HFF-Myc (cell line): ENCODE results near the gene APBA2.

ENCODE experiments used
- DNase-seq: peaks from one replicate; pipeline ENCODE4 v3.0.0-alpha.2; 2011; ENCODE audit warnings: low read depth; ENCODE audit errors: extremely low read depth
- H3K4me3 ChIP-seq: replicated peaks from 2 replicates; pipeline ENCODE4 v1.5.1; 2011; ENCODE audit warnings: low read depth, mild to moderate bottlenecking, control low read depth, low read length
- TF ChIP-seq, protein P1 (sequence below): IDR thresholded peaks from 2 replicates; pipeline ENCODE4 v1.5.1; 2012; ENCODE audit warnings: mild to moderate bottlenecking, low read depth, low read length, control low read depth; ENCODE audit errors: missing control alignments

APBA2 gene

DNA sequence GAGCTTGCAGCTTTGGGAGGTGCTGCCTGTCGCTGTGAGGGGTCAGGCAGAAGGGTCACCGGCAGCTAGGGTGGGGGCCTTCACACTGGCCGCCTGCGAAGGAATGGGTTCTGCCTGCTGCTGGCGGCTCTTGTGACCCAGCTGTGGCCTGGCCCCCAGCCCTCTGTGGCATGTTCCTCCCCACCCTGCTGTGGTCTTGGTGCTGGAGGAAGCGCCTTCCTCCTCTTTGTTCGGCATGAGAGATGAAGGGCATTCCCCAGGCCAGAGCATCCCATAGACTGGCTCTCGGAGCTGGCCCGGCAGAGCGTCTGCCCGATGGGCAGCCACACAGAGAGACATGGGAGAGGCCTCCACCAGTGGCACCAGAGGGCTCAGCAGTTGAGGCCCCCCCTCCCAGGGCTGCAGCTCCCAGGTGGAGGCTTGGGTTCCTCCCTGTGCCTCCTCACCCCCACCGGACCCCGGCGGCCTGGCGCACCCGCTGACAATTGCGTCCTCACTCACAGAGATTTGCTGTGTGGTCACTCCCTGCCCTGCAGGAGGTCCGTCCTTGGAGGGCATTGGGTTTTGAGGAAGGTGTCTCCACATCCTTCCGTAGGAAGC, 221.6 kb downstream of the APBA2 start:
- no peak overlapping the region for H3K4me3 ChIP-seq
- no peak for DNase-seq
- TF ChIP-seq, protein P1, sequence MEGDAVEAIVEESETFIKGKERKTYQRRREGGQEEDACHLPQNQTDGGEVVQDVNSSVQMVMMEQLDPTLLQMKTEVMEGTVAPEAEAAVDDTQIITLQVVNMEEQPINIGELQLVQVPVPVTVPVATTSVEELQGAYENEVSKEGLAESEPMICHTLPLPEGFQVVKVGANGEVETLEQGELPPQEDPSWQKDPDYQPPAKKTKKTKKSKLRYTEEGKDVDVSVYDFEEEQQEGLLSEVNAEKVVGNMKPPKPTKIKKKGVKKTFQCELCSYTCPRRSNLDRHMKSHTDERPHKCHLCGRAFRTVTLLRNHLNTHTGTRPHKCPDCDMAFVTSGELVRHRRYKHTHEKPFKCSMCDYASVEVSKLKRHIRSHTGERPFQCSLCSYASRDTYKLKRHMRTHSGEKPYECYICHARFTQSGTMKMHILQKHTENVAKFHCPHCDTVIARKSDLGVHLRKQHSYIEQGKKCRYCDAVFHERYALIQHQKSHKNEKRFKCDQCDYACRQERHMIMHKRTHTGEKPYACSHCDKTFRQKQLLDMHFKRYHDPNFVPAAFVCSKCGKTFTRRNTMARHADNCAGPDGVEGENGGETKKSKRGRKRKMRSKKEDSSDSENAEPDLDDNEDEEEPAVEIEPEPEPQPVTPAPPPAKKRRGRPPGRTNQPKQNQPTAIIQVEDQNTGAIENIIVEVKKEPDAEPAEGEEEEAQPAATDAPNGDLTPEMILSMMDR = no peak

DNA sequence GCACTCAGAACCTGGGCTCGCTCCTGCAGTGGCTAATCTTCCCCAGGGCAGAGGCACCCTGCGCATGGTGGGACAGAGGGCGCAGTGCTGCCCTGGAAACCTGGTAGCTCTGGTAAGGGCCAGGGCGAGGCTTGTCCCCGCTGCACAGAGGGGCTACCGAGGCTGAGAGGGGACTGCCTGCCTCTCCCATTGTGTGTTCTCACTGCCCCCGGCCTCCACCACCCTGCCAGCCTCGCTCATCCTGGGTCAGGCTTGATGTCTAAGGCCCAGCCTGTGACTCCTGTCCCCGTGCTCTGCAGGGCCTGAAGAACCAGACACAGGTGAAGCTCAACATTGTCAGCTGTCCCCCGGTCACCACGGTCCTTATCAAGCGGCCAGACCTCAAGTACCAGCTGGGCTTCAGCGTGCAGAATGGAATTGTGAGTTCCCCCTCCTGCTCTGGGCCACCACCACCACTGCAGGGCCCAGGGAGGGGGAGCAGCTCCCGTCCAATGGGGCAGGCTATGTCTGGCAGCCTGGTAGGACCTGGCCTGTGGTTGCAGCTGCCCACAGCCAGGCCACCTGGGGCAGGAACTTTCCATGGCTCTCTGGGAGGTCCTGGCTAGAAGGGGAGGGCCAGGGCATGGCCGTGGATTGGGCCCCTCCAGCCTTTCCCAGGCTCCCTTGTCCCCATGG, 222.3 kb downstream of the APBA2 start:
- no peak for DNase-seq
- TF ChIP-seq, protein P1 = no peak
- no peak overlapping the region for H3K4me3 ChIP-seq

DNA sequence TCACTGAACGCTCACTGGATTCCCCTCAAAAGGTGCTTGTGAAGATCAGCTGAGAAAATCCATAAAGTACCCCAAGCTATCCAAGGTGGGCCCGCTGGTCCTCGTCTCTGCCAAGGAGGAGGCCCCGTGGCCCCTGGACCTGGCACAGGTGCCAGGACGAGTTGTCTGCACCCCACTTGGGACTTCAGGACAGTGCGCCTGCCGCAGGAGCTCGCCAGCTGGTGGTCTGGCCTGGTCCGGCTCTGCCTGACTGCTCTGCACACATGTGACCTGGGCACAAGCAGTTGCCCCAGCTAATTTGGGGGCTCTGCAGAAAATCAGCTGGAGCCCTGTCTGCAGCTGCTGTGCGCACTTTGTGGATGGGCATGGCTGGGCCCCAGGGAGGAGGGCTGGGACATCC, 224.0 kb downstream of the APBA2 start:
- TF ChIP-seq, protein P1 = no peak
- no peak overlapping the region for H3K4me3 ChIP-seq
- DNase-seq = no peak

DNA sequence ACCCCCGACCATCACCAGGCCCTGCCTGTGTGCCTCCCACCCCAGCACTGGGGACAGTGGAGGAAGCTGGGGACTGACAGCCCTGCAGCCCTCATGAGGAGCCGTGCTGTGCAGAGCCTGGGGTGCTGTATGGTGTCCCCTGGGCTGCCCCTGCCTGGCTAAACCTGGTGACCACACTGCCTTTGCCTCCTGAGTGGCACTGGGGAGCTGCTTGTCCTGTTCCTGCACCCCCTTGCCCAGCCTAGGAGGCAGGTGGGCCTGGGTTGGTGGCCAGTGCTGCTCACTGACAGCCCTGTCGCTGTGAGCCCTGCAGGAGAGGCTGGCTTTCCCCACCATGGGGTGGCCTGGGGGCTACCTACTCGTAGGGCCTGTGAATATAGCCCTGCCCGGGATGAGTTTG, 224.4 kb downstream of the APBA2 start:
- TF ChIP-seq, protein P1 = no peak
- DNase-seq = no peak
- H3K4me3 ChIP-seq = no peak overlapping the region

DNA sequence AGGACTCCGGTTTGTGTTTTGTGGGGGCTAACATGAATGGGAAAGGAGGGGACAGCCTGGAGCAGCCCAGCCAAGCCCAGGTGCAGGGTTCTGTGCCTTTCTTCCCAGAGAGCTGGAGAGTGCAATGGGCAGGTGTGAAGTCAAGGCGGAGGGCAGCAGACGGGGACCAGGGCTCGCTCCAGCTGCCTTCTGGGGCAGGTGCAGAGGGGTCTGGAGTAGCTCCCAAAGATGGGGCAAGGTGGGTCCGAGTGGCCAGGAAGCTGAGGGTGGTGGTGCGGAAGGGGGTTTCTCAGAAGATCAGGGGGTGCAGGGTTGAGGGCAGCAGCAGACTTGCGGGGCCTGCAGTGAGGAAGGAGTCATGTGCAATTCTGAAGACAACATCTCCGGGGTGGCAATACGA, 225.0 kb downstream of the APBA2 start:
- TF ChIP-seq, protein P1 = no peak
- H3K4me3 ChIP-seq = no peak overlapping the region
- DNase-seq = no peak

DNA sequence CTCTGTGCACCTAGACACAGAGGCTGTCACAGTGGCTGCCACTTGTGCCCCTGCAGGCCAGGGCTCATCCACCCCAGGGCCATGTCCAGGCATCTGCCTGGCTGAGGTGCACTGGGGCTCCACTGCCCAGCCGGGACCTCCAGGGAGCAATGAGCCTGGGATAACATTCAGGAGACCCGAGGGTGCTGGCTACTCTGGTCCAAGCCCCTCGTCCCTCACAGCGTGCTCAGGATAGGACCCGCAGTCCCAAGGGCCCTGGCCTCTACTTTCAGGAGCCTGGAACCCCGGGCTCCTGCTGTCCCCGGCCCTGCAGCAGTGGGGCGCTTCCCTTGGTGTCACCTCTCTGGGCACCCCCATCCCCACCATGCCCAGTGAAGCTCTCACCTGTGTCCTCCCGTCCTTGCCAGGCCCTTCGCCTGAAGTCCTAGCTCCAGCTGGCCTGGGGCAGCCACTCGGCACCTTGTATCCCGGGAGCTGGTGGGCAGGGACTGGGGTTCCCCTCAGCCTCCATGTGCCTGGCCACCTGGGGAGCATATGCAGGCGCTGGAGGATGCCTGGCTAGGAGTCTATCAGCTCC, 226.0 kb downstream of the APBA2 start:
- TF ChIP-seq, protein P1 = no peak
- no peak for DNase-seq

More for the DNA sequence above, 226.0 kb downstream of the APBA2 start:
- H3K4me3 ChIP-seq = no peak overlapping the region
